A549 treated with RU486 at 1 μM for 4 hours (cell line): ENCODE results near the gene TFEB. TPM values are rescaled to one million over a fixed set of nuclear protein-coding genes. Genes with fewer than 3 reads are reported as not detected.

Experiments
- total RNA-seq: library from RNA; stranded (reverse); fragments of 200-300 nt; extraction: Qiagen RNA extraction; gene quantifications from 5 replicates; pipeline ENCODE4 v1.2.3, GENCODE V29; 2022; ENCODE audit warnings: low read depth

Gene TFEB
- 3.8 to 5.8 TPM (median 4.9 TPM) in 5 replicates for total RNA-seq

DNA sequence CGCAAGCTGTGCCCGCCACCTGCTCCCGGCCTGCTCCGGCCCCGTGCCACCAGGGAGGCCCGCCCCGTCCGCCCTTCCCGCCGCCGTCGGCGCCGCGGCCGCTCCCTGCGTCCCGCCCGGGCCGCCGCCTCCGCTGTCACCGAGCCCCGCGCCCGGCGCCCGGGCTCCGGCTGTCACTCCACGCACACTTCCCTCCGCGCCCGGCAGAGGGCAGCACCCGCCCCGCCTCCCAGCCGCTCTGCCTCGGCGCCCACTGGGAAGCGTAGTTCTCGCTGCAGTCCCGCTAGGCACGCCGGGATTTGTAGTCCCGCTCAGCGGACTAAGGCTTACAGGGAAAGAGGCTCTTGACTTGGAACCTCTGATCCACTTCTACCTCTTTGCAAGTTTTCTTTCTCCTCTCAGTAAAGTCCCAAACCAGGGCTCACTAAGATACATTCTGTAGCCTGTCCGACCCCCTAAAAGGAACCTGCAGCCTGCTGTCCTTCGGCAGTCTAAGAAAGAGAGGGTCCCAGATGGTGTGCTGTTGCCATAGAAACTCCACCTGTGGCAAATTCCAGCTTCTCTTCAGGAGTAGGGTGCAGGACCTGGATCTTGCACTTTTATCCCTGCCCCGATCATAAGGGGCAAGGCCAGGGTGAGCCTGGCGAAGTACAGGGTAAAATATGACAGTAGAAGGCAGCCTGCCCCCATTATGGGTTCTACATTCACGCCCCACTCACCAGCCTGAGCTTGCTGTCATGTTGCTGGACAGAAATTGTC, at the start of gene TFEB:
TSS of gene TFEB (minus strand) at position 182 of the 759 bp plus-strand sequence. CDS start 44,395 bp downstream, outside the sequence.

DNA sequence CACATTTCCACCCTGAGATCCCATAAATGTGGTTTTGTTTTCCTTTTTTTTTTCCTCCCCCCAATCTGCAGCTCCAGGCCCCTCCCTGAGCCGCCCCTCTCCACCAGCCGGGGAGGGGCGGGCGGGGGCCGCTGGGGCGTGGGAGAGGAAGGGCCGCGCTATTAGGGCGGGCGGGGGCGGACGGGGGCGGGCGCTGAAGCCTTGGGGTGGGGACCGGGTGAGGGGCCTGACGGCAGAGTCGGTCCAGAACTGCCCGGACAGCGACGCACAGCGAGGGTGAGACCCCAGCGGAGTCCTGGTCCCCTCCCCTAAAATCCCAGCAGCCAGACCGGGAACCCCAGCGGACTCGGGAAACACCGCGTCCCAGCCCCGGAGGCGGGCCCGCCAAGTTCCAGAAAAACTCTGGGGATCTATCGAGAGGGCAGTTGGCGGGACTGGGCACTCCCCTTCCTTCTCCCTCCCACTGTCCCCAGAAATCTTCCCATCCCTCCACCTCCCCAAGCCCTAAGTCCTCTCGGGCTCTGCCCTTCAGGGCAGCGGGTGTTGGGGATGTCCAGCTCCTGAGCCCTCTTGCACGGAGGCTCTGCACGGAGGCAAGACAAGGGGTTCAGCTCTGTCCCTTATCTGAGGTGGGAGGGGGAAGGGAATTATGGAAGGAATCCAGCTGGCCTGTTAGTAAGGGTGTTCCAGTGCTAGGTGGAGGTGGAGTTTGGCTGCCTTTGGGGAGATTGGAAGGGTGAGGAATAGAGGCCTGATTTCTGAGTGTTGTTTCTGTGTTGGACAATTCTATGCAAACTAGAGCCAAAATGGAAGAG, 45.4 kb upstream of the TFEB start, which contains the start of gene PRICKLE4:
TSS of gene PRICKLE4 (plus strand) at position 232 of the 815 bp plus-strand sequence. CDS start 2,692 bp downstream, outside the sequence.

GRCh38 chr6:41779788-41780550, 44.6 kb upstream of the TFEB start, which contains the start of gene FRS3:
Gene FRS3 (minus strand): TSS chr6:41779900. CDS start chr6:41776987, 2,913 bp downstream.

GRCh38 chr6:41747256-41748101, 12.1 kb upstream of the TFEB start, which contains the start of gene PGC:
Gene PGC (minus strand): TSS chr6:41747397. CDS start chr6:41747334, 63 bp downstream.

DNA sequence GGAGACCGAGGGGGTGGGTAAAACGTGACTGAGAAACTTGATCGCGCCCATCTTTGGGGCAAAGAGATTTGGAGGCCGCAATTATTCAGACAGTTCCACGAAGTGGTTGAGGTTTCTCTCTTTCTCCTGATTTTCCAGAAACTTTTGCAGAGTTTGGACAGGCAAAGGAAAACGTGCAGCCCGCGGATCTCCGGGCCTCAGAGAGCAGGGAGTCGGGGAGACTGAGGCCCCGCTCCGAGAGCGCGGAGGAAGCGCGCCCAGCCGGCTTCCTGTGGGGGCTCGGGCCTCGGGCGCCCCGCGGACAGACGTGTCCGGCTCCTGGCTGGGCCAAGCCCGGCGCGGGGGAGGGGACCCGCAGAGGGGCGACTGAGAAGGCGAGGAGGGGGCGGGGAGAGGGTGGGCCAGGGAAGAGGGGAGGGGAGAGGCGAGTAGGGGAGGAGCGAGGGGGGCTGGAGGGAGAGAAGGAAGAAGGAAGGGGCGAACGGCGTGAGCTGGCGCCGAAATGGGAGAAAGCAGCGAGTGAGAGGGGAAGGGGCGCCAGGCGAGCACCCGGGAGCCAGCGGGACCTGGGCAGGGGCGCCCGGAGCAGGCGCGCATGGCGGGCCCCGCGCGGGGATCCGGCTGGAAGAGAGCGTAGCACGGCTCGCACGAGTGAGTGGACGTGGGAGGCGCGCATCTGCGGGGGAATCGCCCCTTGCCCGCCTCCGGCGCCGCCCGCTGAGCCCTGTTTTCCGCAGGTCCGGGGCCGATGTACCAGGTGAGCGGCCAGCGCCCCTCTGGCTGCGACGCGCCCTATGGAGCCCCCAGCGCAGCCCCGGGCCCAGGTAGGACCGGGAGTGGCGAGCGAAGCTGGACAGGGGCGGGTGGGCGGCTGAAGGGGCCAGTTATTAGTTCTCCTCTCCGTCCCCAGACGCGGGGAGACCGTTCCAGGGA, 97.1 kb downstream of the TFEB start, which contains the start of gene MDFI:
TSS of gene MDFI (plus strand) at position 467 of the 933 bp plus-strand sequence. CDS start at position 749, 282 bp downstream.

Other genes starting within 250 kb of the TFEB start
- 15.9 to 26.4 TPM (median 21.2 TPM) in 5 replicates for gene FOXP4, start 189.2 kb downstream of the TFEB start, total RNA-seq
- 0.55 to 0.85 TPM (median 0.74 TPM) in 5 replicates for gene MDFI, start 97.1 kb downstream of the TFEB start, total RNA-seq
- gene PGC, start 11.8 kb upstream of the TFEB start, total RNA-seq: not detected in 5 replicates
- 2.1 to 3.1 TPM (median 2.4 TPM) in 5 replicates for gene FRS3, start 44.3 kb upstream of the TFEB start, total RNA-seq
- 0.61 to 1.3 TPM (median 0.63 TPM) in 3 of 5 replicates, not detected in the others for gene PRICKLE4, start 45.2 kb upstream of the TFEB start, total RNA-seq
- gene TOMM6, start 52.1 kb upstream of the TFEB start, total RNA-seq: 276 to 323 TPM (median 313 TPM) in 5 replicates
- 0.69 to 1.4 TPM (median 1.2 TPM) in 5 replicates for gene USP49, start 159.8 kb upstream of the TFEB start, total RNA-seq
- gene MED20, start 185.5 kb upstream of the TFEB start, total RNA-seq: 11.0 to 15.6 TPM (median 13.0 TPM) in 5 replicates
- gene BYSL, start 185.9 kb upstream of the TFEB start, total RNA-seq: 33.1 to 51.5 TPM (median 40.3 TPM) in 5 replicates
- gene CCND3, start 206.2 kb upstream of the TFEB start, total RNA-seq: 116 to 179 TPM (median 176 TPM) in 5 replicates